K562 (cell line): Measurements from ENCODE around the gene MUC5B. TPM values are rescaled to one million over a fixed set of nuclear protein-coding genes. Genes with fewer than 3 reads are reported as not detected.

ENCODE experiments used
- ATAC-seq: fragments of 200-7000 bp; cut with Tn5 transposase; 3 replicates; pipeline ENCODE4 v1.9.1; 2020; ENCODE audit warnings: moderate library complexity
- BruUV-seq: library from RNA; stranded (reverse); fragments of 400-500 nt; replicated peaks from 2 replicates; lab custom pipeline; 2021; lab: Mats Ljungman, UMichigan
- CTCF ChIA-PET: fragments of 300-600 bp; formaldehyde crosslinking; extraction: SDS; loops from one replicate; lab custom pipeline; 2021; ENCODE audit warnings: low intra/inter-chr PET ratio; lab: Yijun Ruan, JAX
- POLR2A ChIA-PET: fragments of 300-600, 350-650 bp; sonication (Branson Sonifier 250); formaldehyde crosslinking; extraction: SDS; loops from one replicate; lab custom pipeline; 2021; ENCODE audit warnings: antibody characterized with exemption, inconsistent platforms; lab: Yijun Ruan, JAX
- DNase-seq, 4 experiments: peaks; one replicate each; pipeline versions ENCODE4 v3.0.0 to v3.0.0-alpha.2; 2011 to 2018; ENCODE audit warnings: low spot score in 3 of 4, mixed read lengths in 3 of 4; ENCODE audit errors: extremely low read depth in 1 of 4
- FAIRE-seq: peaks from 2 replicates; lab custom pipeline; 2011; peaks lifted over from hg19 to GRCh38; lab: Jason Lieb, UNC
- H2AFZ ChIP-seq: 2 replicates; pipeline ENCODE4 v1.6.0; 2011; ENCODE audit warnings: low read depth, low read length, control low read depth, inconsistent platforms
- H3K27ac ChIP-seq: fragments of 200-600 bp; 3 replicates; pipeline ENCODE4 v1.8.0; 2011; ENCODE audit warnings: low read depth, mild to moderate bottlenecking, control low read depth, inconsistent platforms, low read length, moderate library complexity, mixed read lengths; ENCODE audit errors: extremely low read depth
- H3K27me3 ChIP-seq, 2 experiments: fragments of 300-600 bp in 1 of 2; 2 replicates in 1 of 2; 3 replicates in 1 of 2; pipeline versions ENCODE4 v1.6.0 to v1.8.0; 2011; ENCODE audit warnings: inconsistent platforms in 2 of 2, low read length in 2 of 2, mild to moderate bottlenecking in 1 of 2, mixed read lengths in 1 of 2, moderate library complexity in 1 of 2; ENCODE audit not compliant: control insufficient read depth in 2 of 2, insufficient read depth in 2 of 2
- H3K36me3 ChIP-seq: fragments of 300-600 bp; 3 replicates; pipeline ENCODE4 v1.8.0; 2011; ENCODE audit warnings: mild to moderate bottlenecking, low read length, inconsistent platforms; ENCODE audit not compliant: control insufficient read depth, insufficient read depth
- H3K4me1 ChIP-seq, 2 experiments: fragments of 200-600 bp in 1 of 2; replicated peaks in 1 of 2; 2 replicates in 1 of 2; 3 replicates in 1 of 2; pipeline versions ENCODE4 v1.5.1 to v1.8.0; 2011; ENCODE audit warnings: inconsistent platforms in 2 of 2, low read length in 2 of 2, mild to moderate bottlenecking in 1 of 2, mixed read lengths in 1 of 2, moderate library complexity in 1 of 2; ENCODE audit not compliant: control insufficient read depth in 2 of 2, insufficient read depth in 2 of 2
- H3K4me2 ChIP-seq: 2 replicates; pipeline ENCODE4 v1.6.1; 2011; ENCODE audit warnings: low read length, control low read depth, inconsistent platforms, mixed read lengths; ENCODE audit not compliant: insufficient read depth
- H3K4me3 ChIP-seq: fragments of 200-600 bp; sonication (generic), shearing (Covaris generic); 2 replicates; pipeline ENCODE4 v1.5.1; 2016; ENCODE audit warnings: control low read depth, inconsistent platforms
- H3K79me2 ChIP-seq: fragments of 200-600 bp; 3 replicates; pipeline ENCODE4 v1.8.0; 2011; ENCODE audit warnings: low read length, inconsistent platforms; ENCODE audit not compliant: control insufficient read depth, insufficient read depth
- H3K9ac ChIP-seq, 2 experiments: 2 replicates each; pipeline versions ENCODE4 v1.6.0 to v1.6.1; 2011; ENCODE audit warnings: low read depth in 2 of 2, low read length in 2 of 2, control low read depth in 1 of 2, inconsistent platforms in 1 of 2, mild to moderate bottlenecking in 1 of 2, mixed read lengths in 1 of 2; ENCODE audit not compliant: insufficient read depth in 1 of 2
- H3K9me1 ChIP-seq: one replicate; pipeline ENCODE4 v1.6.0; 2011; ENCODE audit warnings: inconsistent platforms, mild to moderate bottlenecking, low read length, moderate library complexity; ENCODE audit not compliant: control insufficient read depth, insufficient read depth
- H3K9me3 ChIP-seq: replicated peaks from 2 replicates; pipeline ENCODE4 v1.5.1; 2011; ENCODE audit warnings: low read depth, low read length, inconsistent platforms; ENCODE audit not compliant: control insufficient read depth, insufficient read depth
- H4K20me1 ChIP-seq: replicated peaks from 2 replicates; pipeline ENCODE4 v1.6.1; 2011; ENCODE audit warnings: low read length, inconsistent platforms, mixed read lengths; ENCODE audit not compliant: control insufficient read depth, insufficient read depth
- BCOR ChIP-seq: fragments of 450-650 bp; IDR thresholded peaks from 2 replicates; pipeline ENCODE4 v1.6.1; 2016
- WGBS: fragments of 100-300 bp; shearing (Covaris generic); methylation state at CpG from one replicate; pipeline ENCODE4 v1.1.6; 2016; ENCODE audit warnings: low coverage, mixed read lengths; ENCODE audit not compliant: insufficient coverage; ENCODE audit errors: missing lambda C conversion rate; 5-methylcytosine and 5-hydroxymethylcytosine counted together
- in situ Hi-C: fragments of 300-500 bp; cut with MboI; formaldehyde crosslinking; loops from 4 replicates; pipeline ENCODE4 v1.15.0; 2018; ENCODE audit warnings: inconsistent platforms, mixed read lengths
- intact Hi-C: fragments of 100-400 bp; cut with micrococcal nuclease; formaldehyde crosslinking; loops from 2 replicates; pipeline ENCODE4 v1.14.2; 2022
- polyA plus RNA-seq, 8 experiments: library from polyadenylated mRNA; depleted of rRNA in 4 of 8; stranded (reverse) in 5 of 8; unstranded in 3 of 8; fragments of >200 nt; fragmentation: Nextera tagmentation in 2 of 8; fragmentation: Illumina TruSeq in 1 of 8; extraction: Ambion mirVana in 2 of 8; extraction: Trizol in 1 of 8; gene quantifications; 2 replicates each; pipeline versions ENCODE4 v1.2.1 to v1.2.3, GENCODE V29; 2011 to 2014; ENCODE audit warnings: inconsistent platforms in 1 of 8, missing spikeins in 1 of 8
- total RNA-seq, 7 experiments: library from RNA; depleted of rRNA in 6 of 7; stranded (reverse); fragments of >200 nt in 6 of 7; fragmentation: Illumina TruSeq in 2 of 7; extraction: Trizol in 2 of 7; gene quantifications; 2 replicates each; pipeline versions ENCODE4 v1.2.1 to v1.2.3, GENCODE V29; 2011 to 2021; ENCODE audit warnings: low replicate concordance in 1 of 7
- TF ChIP-seq, protein P1 (sequence below): fragments of 450-650 bp; IDR thresholded peaks from 2 replicates; pipeline ENCODE4 v1.6.1; 2016
- TF ChIP-seq, protein P2 (sequence below): sonication (generic); formaldehyde crosslinking; IDR thresholded peaks from 2 replicates; pipeline ENCODE4 v1.8.0; 2022; ENCODE audit warnings: mild to moderate bottlenecking, missing genetic modification reagents

MUC5B gene
- total and polyA plus RNA-seq, 9 of the 15 experiments (the other 6 are each of a cell fraction or from before 2014, with no cell fraction given), result 0.04 to 0.95 TPM; not detected in 7

DNA sequence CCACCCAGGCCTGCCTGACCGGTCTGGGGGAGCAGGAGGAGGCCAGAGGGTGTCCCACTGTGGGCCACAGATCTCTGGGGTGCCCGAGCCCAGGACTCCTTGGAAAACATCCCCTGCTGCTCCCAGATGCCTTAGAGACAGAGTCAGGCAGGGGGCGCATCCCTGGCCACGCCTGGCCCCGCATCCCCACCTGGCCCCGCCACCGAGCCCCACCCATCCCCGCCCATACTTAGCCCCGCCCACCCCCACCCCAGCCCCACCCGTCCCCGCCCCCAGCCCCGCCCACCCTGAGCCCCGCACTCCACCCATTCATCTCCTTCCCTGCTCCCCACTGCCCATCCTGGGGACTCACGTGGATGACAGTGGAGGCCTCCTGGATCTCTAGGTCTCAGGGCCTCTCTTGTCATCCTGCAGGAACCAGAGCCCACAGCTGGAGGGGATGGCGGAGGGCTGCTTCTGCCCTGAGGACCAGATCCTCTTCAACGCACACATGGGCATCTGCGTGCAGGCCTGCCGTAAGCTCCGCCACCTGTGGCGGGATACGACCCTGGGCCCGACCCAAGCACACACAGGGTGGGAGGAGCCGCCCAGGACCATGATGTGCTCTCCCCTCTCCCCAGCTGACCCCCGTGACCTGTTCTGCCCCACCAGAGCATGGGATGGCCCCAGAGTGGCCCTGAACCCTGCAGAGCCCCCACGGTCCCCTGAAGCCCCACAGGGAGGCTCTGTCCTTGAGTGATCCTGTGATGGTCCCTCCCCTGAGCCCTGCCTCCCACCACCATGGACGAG, 33.6 kb downstream of the MUC5B start:
- H3K4me1 ChIP-seq, result peaks cover 0 to 51% of the 10 kb centered on the region in 2 experiments; a peak in 3 of 5 replicates
- CTCF ChIA-PET, result no interaction called here
- FAIRE-seq (no peak), ATAC-seq (peak; percentile 14; the same call in 2 of the 3 replicates), DNase-seq (peak in 3 of 4 experiments; percentile 84 to 93 (median 92))
- in situ Hi-C loops (no loop called here), intact Hi-C loops (no loop called here)
- no peak overlapping the region for H3K9ac ChIP-seq
- POLR2A ChIA-PET, result no interaction called here
- peaks cover 0 to 13% of the 10 kb centered on the region in 2 experiments; a peak in 2 of 5 replicates for H3K27me3 ChIP-seq
- H2AFZ ChIP-seq, result no peak overlapping the region
- no peaks in the 10 kb centered on the region for H3K36me3 ChIP-seq
- H3K4me3 ChIP-seq, result no peak overlapping the region
- no peak overlapping the region for H3K4me2 ChIP-seq
- WGBS, result 29% methylated on average over 11 of the region's 26 CpGs
- H3K27ac ChIP-seq, result no peak overlapping the region
- TF ChIP-seq, protein P1, sequence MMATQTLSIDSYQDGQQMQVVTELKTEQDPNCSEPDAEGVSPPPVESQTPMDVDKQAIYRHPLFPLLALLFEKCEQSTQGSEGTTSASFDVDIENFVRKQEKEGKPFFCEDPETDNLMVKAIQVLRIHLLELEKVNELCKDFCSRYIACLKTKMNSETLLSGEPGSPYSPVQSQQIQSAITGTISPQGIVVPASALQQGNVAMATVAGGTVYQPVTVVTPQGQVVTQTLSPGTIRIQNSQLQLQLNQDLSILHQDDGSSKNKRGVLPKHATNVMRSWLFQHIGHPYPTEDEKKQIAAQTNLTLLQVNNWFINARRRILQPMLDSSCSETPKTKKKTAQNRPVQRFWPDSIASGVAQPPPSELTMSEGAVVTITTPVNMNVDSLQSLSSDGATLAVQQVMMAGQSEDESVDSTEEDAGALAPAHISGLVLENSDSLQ, result no peak
- TF ChIP-seq, protein P2, sequence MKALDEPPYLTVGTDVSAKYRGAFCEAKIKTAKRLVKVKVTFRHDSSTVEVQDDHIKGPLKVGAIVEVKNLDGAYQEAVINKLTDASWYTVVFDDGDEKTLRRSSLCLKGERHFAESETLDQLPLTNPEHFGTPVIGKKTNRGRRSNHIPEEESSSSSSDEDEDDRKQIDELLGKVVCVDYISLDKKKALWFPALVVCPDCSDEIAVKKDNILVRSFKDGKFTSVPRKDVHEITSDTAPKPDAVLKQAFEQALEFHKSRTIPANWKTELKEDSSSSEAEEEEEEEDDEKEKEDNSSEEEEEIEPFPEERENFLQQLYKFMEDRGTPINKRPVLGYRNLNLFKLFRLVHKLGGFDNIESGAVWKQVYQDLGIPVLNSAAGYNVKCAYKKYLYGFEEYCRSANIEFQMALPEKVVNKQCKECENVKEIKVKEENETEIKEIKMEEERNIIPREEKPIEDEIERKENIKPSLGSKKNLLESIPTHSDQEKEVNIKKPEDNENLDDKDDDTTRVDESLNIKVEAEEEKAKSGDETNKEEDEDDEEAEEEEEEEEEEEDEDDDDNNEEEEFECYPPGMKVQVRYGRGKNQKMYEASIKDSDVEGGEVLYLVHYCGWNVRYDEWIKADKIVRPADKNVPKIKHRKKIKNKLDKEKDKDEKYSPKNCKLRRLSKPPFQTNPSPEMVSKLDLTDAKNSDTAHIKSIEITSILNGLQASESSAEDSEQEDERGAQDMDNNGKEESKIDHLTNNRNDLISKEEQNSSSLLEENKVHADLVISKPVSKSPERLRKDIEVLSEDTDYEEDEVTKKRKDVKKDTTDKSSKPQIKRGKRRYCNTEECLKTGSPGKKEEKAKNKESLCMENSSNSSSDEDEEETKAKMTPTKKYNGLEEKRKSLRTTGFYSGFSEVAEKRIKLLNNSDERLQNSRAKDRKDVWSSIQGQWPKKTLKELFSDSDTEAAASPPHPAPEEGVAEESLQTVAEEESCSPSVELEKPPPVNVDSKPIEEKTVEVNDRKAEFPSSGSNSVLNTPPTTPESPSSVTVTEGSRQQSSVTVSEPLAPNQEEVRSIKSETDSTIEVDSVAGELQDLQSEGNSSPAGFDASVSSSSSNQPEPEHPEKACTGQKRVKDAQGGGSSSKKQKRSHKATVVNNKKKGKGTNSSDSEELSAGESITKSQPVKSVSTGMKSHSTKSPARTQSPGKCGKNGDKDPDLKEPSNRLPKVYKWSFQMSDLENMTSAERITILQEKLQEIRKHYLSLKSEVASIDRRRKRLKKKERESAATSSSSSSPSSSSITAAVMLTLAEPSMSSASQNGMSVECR (CRISPR knock-in tag), result no peak
- no peak for TF ChIP-seq BCOR
- H3K9me3 ChIP-seq, result no peaks in the 10 kb centered on the region
- BruUV-seq, result no TSS peak
- H3K9me1 ChIP-seq, result peaks cover 4% of the 10 kb centered on the region
- H4K20me1 ChIP-seq, result no peaks in the 10 kb centered on the region; the same call in 1 of the 2 replicates
- no peaks in the 10 kb centered on the region for H3K79me2 ChIP-seq
